Anterior cingulate cortex (tissue), 58 donors: Measurements from ENCODE around the gene FBXW8.

Source experiments
- DNase-seq, 58 donors: peaks; one replicate each; lab custom pipeline; 2025; lab: John Stamatoyannopoulos, UW

The FBXW8 gene

DNA sequence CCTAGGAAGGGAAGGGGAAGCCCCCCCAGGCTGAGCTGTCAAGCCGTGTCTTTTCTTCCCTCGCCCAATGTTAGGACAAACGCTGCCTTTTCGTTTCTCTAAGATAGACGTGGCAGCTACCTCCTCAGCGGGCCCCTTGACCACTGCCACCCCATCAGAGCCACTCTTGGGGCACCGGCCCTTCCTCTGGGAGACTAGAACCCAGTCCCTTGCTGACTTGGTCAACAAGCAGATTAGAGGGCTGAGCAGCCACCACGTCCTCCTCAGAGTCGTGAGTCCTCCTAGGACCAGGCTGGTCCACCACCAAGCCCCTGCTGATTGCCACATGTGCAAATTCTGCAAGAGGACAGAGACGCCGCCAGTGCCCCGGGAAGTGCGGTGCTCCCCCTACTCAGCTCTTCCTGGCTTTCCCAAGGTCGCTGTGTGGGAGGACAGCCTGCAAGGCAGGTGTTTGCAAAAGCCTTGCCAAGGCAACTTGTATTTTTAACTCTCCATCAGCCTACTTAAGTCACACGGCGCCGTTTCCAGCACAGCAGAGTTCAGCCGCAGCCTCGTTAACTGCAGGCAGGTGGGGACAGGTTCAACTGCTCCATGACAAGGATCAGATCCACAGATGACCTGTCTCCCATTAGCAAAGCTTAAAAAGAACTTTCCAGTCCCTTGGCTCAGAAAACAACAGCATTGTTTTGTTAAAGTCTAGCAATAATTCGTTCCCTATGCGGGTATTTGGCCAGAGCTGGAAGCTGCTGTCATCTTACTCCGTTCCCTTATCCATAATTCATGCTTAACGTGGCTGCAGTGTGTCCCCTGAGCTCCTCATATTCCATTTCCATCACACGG, 122.9 kb downstream of the FBXW8 start:
- DNase-seq: peak in 13 of 58 donors; percentile 11 to 49 (median 21)

DNA sequence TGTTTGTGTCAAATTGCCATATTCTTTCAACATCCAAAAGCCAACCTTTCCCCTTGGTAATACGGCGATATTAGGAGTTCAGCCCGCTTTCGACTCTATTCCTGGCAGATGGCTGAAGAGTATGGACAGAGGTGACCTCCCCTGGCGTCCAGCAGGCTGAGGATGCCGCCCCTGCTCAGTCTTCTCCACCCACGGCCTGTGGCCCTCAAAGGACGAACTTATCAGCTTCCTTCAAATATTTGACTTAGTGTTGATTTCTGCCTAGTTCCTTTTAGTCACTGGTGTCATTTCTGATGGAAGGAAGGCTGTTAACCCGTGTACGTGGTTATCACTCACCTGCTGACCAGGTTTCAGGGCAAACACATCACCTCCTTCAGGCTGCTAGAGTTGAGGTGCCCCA, 123.5 kb downstream of the FBXW8 start:
- DNase-seq: no peak

DNA sequence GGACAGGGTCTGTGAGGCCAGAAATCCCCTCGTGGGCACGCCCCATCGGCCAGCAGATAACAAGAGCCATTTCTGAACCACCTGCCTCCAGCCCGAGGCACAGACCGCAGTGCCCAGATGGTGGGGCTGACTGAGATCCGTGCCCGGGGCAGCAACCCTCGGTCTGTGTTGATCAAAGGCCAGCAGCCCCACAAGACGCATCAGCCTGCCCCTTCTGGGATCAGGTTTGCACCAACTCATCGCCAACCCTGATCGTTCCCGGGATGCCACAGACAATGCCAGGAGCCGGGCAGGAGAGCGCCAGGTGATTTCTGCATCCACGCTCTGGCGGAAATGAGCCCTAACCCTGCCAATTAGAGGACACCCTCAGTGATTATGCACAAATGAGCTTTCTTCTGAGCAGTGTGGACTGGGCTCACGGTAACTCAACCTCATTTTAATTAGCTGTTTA, 124.0 kb downstream of the FBXW8 start:
- DNase-seq: no peak

DNA sequence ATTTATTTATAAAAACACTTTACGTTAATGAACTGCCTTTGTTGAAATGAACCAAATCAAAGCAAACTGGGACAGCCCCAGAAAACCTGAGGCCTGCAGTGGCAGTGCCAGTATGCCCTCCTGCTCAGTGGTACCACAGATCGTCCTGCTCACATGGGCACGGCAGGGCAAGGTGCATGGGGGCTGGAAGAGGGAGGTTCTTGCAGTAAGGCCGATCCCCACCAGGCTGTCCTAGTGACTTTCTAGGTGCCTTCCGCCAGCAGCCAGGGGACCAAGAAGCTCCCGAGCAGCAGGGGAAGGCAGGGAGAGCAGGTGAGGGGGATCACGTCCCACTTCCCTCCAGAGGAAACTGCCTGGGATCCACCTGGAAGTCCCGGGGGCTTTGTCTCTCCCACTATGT, 124.5 kb downstream of the FBXW8 start:
- DNase-seq: no peak

DNA sequence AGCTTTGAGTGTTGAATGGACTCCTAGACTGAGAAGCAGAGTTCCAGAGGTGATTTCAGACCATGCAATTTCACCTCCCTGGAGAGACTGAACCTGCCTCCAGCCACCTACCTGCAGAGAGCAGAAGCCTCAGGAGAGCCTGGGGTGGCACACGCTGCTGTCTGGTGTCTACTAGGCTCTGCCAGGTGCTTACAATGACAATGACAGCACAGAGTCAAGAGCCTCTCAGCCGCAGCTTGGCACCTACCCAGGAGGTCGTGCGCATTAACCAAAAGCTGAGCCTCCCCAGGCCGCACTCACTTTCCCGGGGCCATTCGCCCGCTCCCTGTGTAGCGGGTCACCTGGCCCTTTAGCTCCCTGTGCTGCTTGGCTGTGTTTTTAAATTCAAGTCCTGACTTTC, 125.3 kb downstream of the FBXW8 start:
- DNase-seq: no peak

DNA sequence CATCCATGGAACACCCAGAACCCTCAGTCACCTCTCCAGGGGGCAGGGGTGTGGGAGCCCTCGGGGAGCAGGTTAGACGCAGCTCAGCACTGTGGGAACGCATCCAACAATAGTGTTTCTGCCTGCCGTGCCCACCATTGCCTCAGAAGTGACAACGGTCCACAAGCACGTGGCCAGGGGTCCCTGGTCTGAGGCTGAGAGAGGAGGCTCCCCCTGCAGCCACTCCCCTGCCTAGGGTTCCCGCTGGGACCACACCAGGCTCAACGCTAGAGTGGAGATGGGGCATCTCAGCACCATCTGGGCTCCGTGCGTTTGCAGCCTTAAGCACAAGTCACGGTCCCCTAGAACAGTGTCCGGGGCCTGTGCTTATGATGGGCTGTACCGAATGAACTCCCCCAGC, 125.8 kb downstream of the FBXW8 start:
- no peak for DNase-seq

DNA sequence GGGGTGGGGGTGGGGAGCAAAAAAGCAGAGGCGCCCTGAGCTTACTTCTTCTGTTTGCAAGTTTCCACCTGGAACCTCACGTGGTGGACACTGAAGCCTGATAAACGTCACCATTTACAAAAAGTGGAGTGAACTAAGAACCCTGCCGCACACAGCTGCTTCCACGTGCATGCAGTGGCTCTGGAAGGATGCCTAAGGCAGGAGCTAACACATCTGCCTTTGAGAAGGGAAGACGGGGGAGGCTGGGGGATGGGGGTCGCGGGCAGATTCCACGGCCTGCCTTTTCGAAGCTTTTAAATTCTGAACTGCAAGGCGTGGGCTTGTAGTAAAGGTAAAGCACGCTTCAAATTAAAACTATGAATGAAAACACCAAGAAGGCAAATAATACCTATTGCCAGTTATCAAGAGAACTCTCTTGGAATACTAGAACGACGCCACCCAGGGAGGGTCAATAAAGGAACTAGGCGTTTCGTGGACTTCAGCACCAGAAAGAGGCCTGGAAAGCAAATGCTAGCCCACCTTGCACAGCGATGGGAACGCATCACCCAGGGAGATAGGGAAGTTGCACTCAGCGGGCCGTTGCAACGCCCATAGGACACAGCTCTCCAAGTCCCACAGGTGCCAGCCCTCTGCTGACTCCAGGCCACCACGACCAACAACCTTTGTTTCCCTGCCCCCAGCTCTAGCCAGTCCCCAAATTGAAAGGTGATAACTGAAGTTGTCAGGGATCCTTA, 126.7 kb downstream of the FBXW8 start:
- peak in 1 of 58 donors; percentile 25 for DNase-seq

DNA sequence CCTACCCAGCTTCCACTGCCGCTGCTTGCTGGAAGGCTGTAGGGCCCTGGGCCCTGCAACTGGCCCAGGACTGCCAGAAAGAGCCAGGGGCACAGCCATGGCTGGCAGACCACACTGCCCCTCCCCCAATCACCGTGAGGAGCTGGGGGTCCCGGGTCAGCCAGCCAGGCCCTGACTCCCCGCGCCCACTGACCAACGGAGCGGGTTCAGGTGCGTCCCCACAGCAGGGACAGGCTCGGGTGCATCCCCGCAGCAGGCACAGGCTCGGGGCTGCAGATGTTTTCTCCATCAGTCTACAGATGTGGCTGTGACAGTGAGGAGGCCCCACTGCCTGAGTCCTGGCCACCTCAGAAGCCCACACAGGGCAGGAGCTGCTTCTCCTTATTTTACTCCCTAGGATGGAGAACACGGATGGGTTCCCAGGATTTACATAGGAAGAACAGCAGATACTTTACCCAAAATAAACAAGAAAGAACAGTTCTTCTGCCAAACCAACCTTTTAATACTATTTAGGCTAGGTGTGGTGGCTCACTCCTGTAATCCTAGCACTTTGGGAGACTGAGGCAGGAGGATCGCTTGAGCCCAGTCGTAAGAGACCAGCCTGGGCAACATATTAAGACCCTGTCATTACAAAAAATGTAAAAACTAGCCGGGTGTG, 127.4 kb downstream of the FBXW8 start:
- no peak for DNase-seq

DNA sequence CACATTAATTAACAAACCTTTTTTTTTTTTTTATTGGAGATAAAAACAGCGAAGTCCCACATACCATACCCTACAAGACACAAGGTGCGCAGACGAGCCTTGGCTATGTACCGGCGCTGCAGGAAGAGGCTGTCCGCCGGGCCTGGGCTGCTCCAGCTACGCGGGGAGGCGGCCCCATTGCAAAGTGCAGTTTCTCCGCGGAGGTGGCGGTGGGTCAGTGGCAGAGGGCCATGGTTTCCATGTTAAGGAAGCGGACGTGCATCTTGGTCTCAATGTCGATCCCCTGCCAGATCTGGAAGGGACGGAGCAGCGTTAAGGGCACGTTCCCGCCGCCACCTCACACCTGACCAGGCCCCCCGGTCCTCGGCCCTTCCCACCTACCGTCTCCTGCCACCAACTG, 128.2 kb downstream of the FBXW8 start:
- no peak for DNase-seq

DNA sequence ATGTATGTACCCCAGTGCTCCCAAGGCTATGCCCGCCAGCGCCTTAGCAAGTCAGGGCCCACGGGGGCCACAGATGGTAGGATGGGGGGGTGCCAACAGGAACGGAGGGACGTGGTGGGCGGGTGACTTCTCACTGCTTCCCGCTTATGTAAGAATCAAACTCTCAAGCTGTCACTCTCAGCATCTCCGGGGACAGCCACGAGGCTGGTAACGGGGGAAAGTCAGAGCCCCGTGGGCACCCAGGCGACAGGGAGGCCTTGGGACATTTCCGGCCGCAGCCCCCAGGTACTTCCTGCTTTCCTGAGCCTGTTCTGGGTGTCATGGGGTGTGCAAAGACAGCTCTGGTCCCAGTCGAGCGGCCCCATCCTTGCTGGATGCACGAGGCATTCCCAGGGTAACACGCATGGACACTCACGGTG, 129.2 kb downstream of the FBXW8 start:
- peak in 17 of 58 donors; percentile 15 to 53 (median 37) for DNase-seq

DNA sequence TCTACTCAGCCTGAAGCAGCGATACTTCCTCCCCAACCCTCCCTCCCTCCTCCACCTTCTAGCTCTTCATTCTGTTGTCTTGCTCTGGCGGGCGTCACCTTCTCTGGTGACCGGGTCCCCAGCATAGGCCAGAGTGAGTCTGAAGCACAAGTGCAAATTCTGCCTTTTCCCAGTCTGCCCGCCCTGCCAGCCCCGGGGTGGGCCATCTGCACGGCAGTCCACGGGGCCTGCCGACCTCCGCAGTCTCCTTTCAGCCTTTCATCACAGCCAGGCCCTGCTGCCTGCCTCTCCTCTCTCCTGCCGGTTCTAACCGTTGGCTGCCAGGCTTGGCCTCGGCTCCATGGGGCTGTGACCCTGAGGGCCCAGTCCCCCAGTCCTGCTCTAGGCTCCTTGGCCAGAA, 129.7 kb downstream of the FBXW8 start:
- no peak for DNase-seq

DNA sequence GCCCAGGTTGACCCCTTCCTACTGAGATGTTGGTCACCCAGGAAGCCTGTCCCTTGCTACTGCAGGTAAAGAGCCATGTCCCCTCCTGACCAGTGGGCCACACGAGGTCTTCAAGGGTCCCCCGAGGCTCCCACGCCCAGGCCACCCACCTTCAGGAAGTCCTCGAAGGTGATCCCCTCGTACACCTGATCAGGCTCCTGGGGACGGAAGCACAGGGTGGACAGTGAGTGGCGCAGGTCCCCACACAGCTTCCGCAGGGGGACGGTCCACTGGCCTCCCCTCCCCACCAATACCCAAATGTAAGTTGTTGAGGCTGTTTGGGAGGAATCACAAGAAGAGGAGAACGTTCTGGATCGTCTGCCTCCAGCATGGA, 131.0 kb downstream of the FBXW8 start:
- no peak for DNase-seq

DNA sequence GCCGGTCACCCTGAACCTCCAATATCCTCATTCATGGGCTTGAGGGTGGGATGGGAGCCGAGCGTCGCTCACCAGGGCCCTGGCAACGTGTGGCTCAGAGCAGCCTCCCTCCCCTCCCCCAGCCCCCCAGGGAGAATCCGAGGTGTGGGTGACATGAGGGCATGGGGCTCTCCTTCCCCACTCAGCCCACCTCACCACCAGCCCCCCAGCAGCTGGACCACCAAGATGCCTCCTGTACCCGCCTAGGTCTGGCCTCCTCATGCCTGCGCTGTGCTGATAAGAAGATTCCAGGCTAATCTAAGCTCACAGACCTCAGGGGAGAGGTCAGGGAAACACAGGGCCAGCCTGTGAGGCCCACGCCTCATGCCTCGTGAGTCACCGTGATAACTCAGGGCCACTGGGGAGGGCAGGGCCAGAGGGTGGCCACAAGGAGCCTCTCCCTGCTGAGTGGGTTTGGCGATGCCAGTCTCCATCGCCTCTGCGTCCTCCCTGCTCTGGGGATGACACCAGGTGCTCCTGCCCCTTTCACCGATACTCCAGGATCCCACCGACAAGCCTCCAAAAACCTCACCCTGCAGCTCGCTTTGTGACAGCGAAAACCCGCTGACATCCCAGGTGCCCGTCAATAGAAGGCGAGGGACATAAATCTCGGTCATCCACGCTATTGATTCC, 131.6 kb downstream of the FBXW8 start:
- no peak for DNase-seq

DNA sequence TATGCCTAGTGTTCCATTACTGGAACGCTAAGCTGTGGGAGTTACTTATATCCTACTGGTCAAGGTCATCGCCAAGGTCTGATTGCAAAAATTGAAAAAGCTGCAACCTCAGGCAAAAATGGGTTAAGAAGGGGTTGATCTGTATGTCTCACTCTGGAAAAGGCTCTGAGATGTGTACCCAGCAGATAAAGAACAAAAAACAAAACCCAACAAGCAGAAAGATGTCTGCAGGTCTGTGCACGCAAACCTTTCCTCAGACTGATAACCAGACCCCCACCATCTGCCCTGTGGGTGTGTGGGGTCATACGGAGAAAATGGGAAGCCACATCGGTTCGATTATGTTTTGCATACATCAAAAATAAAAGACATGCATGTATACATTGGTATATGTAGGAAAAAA, 132.1 kb downstream of the FBXW8 start:
- DNase-seq: no peak

DNA sequence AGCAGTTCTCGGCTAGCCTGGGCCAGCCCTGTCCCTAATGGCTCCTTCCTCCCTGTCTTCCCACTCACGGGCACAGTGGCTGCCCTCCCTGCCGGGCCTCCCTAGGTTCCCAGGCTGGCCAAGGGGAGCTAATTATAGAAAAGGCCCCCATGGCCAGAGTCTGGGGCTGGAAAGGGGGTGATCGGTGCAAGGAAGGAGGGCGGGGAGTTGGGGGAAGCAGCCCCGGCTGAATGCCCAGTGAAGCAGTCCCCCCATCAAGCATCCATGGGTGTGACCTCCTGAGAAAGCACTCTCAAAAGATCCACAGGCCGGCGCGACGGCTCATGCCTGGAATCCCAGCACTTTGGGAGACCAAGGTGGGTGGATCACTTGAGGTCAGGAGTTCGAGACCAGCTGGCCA, 133.6 kb downstream of the FBXW8 start:
- no peak for DNase-seq

DNA sequence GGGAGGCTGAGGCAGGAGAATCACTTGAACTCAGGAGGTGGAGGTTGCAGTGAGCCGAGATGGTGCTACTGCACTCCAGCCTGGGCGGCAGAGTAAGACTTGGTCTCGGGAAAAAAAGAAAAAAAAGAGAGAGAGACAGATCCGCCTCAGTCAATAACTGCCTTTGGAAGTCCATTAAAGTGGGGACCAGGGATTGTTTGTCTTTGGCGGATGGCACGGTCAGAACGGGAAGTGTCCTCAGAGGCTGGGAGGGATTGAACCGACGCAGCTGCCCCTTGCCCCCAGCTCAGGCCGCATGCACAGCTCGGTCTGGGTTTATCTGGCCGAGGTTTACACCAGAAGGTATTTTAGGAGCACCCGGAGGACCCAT, 134.0 kb downstream of the FBXW8 start:
- no peak for DNase-seq

DNA sequence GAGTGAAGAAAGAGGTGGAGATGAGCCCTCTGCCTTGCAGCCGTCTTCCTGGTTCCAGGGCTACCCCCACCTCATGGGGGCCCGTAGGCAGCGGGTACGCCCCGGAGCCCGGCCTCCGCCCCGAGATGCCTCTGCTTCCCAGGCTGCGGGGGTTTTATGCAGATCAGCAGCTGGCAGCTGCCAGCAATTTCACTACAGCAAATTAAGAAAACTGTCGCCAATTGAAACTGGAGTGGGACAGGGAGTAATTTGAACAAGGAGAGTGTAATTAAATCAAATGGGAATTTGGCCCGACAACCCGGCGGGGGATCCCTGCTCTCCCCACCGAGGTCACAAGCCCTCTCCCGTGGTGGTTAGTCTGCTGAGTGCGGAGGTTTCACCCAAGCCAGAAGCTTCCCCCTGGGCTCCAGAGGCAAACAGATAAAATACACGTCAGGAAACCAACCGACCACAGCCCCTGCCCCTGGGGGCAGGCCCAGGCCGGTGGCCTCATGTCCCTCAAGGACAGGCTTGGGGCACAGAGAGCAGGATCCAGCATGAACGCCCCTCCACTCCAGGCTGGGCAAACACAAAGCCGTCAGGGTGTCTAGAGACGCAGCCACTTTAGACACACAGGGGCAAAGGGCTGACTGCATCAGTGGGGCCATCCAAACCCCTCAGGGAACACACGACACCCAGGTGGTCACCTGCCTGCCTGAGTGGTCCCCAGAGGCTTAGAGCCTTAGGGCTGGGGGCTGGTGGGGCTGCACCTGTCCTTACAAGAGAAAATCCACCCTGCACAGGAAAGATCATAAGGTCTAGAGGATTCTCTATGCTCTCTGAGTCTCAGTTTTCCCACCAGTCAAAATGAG, 134.6 kb downstream of the FBXW8 start:
- DNase-seq: peak in 28 of 58 donors; percentile 5 to 65 (median 30)

DNA sequence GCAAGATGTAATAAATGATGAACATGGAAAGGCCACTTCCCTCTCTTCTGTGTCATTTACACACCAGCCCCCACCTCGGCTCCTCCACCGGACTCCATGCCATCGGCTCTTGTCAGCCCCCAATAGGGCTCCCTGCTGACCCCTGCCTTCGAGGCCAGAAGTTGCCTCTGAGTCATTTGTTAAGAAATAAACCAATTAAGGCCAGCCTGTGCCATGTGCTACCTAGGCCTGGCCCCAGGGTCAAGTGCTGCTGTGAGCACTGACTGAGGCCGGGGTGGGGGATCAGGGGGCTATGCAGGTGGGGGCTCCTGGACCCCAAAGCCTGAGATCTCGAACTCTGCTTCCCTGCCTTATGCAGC, 135.2 kb downstream of the FBXW8 start:
- no peak for DNase-seq

DNA sequence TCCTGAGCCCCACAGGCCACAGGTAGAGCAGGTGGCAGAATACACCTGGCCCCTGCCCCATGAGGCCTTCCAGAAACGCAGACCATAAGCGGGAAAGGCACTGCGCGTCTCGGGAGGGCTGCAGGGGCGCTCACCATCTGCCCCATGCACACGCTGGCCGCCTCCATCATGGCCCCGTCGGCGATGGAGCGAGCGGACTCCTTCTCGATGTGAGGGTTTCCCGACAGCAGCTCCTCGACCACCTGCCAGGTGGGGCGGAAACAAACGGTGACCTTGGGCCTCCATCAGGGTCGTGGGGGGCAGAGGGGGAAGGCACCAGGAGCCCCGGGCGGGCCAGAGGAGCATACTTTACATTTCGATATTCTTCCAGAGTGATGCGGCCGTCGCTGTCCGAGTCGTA, 135.7 kb downstream of the FBXW8 start:
- no peak for DNase-seq
